Activated T-cell treated with anti-CD3 and anti-CD28 coated beads for 48 hours (primary cell): Measurements from ENCODE around the gene ADGRV1.
"Not testable (repeated sequence)": the region's sequence is repeated elsewhere in the genome, so short reads cannot be mapped to it uniquely, and the experiment has no call there.

Source experiments
- DNase-seq: peaks from one replicate; pipeline ENCODE4 v3.0.0-alpha.2; 2020; ENCODE audit warnings: low read depth

ADGRV1 gene

GRCh38 chr5:90997082-90997481 is 438.5 kb downstream of the ADGRV1 start:
- DNase-seq: no peak

GRCh38 chr5:91000743-91001142 is 442.1 kb downstream of the ADGRV1 start:
- no peak for DNase-seq

- DNase-seq: no peak
Observed at GRCh38 chr5:91006713-91007112, 448.1 kb downstream of the ADGRV1 start.

- DNase-seq: no peak
Observed at GRCh38 chr5:91007251-91007650, 448.7 kb downstream of the ADGRV1 start.

- DNase-seq: no peak
Observed at GRCh38 chr5:91007780-91008402, 449.3 kb downstream of the ADGRV1 start.

GRCh38 chr5:91010090-91010489 is 451.5 kb downstream of the ADGRV1 start:
- no peak for DNase-seq

GRCh38 chr5:91011029-91011428 is 452.4 kb downstream of the ADGRV1 start:
- DNase-seq: no peak

GRCh38 chr5:91012867-91013266 is 454.3 kb downstream of the ADGRV1 start:
- not testable (repeated sequence) for DNase-seq

- no peak for DNase-seq
Observed at GRCh38 chr5:91016322-91016721, 457.7 kb downstream of the ADGRV1 start.

GRCh38 chr5:91016954-91017700 is 458.5 kb downstream of the ADGRV1 start:
- DNase-seq: no peak

GRCh38 chr5:91018200-91018599 is 459.6 kb downstream of the ADGRV1 start:
- no peak for DNase-seq

GRCh38 chr5:91018712-91019371 is 460.2 kb downstream of the ADGRV1 start:
- DNase-seq: no peak

GRCh38 chr5:91020065-91020800 is 461.6 kb downstream of the ADGRV1 start:
- no peak for DNase-seq

- DNase-seq: no peak
Observed at GRCh38 chr5:91022518-91022917, 463.9 kb downstream of the ADGRV1 start.

- DNase-seq: no peak
Observed at GRCh38 chr5:91024206-91024605, 465.6 kb downstream of the ADGRV1 start.

- DNase-seq: no peak
Observed at GRCh38 chr5:91024727-91025126, 466.1 kb downstream of the ADGRV1 start.

GRCh38 chr5:91025449-91025848 is 466.9 kb downstream of the ADGRV1 start:
- DNase-seq: no peak

GRCh38 chr5:91025956-91026355 is 467.4 kb downstream of the ADGRV1 start:
- DNase-seq: no peak

- no peak for DNase-seq
Observed at GRCh38 chr5:91026466-91026865, 467.9 kb downstream of the ADGRV1 start.

- no peak for DNase-seq
Observed at GRCh38 chr5:91027405-91028139, 469.0 kb downstream of the ADGRV1 start.

- DNase-seq: no peak
Observed at GRCh38 chr5:91028499-91028956, 469.9 kb downstream of the ADGRV1 start.
